Measurements from ENCODE around the gene SV2B.

GRCh38 chr15:91331581-91331980 lies 231.5 kb downstream of the SV2B start:
- TF ChIP-seq CTCF (IDR thresholded peaks at IDR 0.05), result no peak
- TF ChIP-seq POLR2A (IDR thresholded peaks at IDR 0.05), result no peak
- no peak for TF ChIP-seq EP300 (IDR thresholded peaks at IDR 0.05)

Measured in upper lobe of left lung (tissue), 4 donors.